ENCODE measurements around the gene TNNT2. TPM values are rescaled to one million over a fixed set of nuclear protein-coding genes. Genes with fewer than 3 reads are reported as not detected.

TNNT2 gene
- total RNA-seq, 1 donor from 2014 or later = 3.3 TPM

GRCh38 chr1:201347498-201348210, 29.8 kb downstream of the TNNT2 start:
- no peak for DNase-seq (ENCODE audit: low spot score)
- Mint-ChIP-seq H3K9me3 (ENCODE audit: unreplicated experiment) (no peaks in the 10 kb centered on the region), H3K27ac (ENCODE audit: unreplicated experiment) (peak overlapping the region; percentile 33), H3K4me3 (ENCODE audit: unreplicated experiment) (no peak overlapping the region), H3K4me1 (ENCODE audit: unreplicated experiment) (peaks cover 25% of the 10 kb centered on the region), H3K36me3 (ENCODE audit: low read depth, unreplicated experiment) (peaks cover 7% of the 10 kb centered on the region), H3K27me3 (ENCODE audit: unreplicated experiment) (peaks cover 1% of the 10 kb centered on the region)
- no peak for TF ChIP-seq CTCF (IDR thresholded peaks at IDR 0.05; ENCODE audit: unreplicated experiment)

- Mint-ChIP-seq H3K9me3 (ENCODE audit: unreplicated experiment) (no peaks in the 10 kb centered on the region), H3K4me3 (ENCODE audit: unreplicated experiment) (no peak overlapping the region), H3K36me3 (ENCODE audit: low read depth, unreplicated experiment) (peaks cover 7% of the 10 kb centered on the region), H3K27me3 (ENCODE audit: unreplicated experiment) (peaks cover 1% of the 10 kb centered on the region), H3K27ac (ENCODE audit: unreplicated experiment) (peak overlapping the region; percentile 33), H3K4me1 (ENCODE audit: unreplicated experiment) (peaks cover 25% of the 10 kb centered on the region)
- TF ChIP-seq CTCF (IDR thresholded peaks at IDR 0.05; ENCODE audit: unreplicated experiment) = no peak
- DNase-seq (ENCODE audit: low spot score) = no peak
Observed at GRCh38 chr1:201346987-201347386, 30.5 kb downstream of the TNNT2 start.

GRCh38 chr1:201346337-201346939, 31.0 kb downstream of the TNNT2 start:
- H3K27me3 Mint-ChIP-seq (ENCODE audit: unreplicated experiment) = peaks cover 1% of the 10 kb centered on the region
- H3K27ac Mint-ChIP-seq (ENCODE audit: unreplicated experiment) = no peak overlapping the region
- no peak overlapping the region for H3K4me3 Mint-ChIP-seq (ENCODE audit: unreplicated experiment)
- peak; percentile 62 for TF ChIP-seq CTCF (IDR thresholded peaks at IDR 0.05; ENCODE audit: unreplicated experiment)
- peaks cover 7% of the 10 kb centered on the region for H3K36me3 Mint-ChIP-seq (ENCODE audit: low read depth, unreplicated experiment)
- H3K9me3 Mint-ChIP-seq (ENCODE audit: unreplicated experiment) = no peaks in the 10 kb centered on the region
- peak; percentile 69 for DNase-seq (ENCODE audit: low spot score)
- H3K4me1 Mint-ChIP-seq (ENCODE audit: unreplicated experiment) = peaks cover 25% of the 10 kb centered on the region

- H3K9me3 Mint-ChIP-seq (ENCODE audit: unreplicated experiment) = no peaks in the 10 kb centered on the region
- DNase-seq (ENCODE audit: low spot score) = no peak
- no peak for TF ChIP-seq CTCF (IDR thresholded peaks at IDR 0.05; ENCODE audit: unreplicated experiment)
- H3K4me1 Mint-ChIP-seq (ENCODE audit: unreplicated experiment) = peaks cover 25% of the 10 kb centered on the region
- H3K27me3 Mint-ChIP-seq (ENCODE audit: unreplicated experiment) = peaks cover 1% of the 10 kb centered on the region
- H3K27ac Mint-ChIP-seq (ENCODE audit: unreplicated experiment) = no peak overlapping the region
- H3K4me3 Mint-ChIP-seq (ENCODE audit: unreplicated experiment) = no peak overlapping the region
- H3K36me3 Mint-ChIP-seq (ENCODE audit: low read depth, unreplicated experiment) = peaks cover 7% of the 10 kb centered on the region
Observed at GRCh38 chr1:201345081-201345355, 32.5 kb downstream of the TNNT2 start.

Measured in endothelial cell (in vitro differentiated cells).